ENCODE data around the gene IMPACT.

- TF ChIP-seq, protein P1, sequence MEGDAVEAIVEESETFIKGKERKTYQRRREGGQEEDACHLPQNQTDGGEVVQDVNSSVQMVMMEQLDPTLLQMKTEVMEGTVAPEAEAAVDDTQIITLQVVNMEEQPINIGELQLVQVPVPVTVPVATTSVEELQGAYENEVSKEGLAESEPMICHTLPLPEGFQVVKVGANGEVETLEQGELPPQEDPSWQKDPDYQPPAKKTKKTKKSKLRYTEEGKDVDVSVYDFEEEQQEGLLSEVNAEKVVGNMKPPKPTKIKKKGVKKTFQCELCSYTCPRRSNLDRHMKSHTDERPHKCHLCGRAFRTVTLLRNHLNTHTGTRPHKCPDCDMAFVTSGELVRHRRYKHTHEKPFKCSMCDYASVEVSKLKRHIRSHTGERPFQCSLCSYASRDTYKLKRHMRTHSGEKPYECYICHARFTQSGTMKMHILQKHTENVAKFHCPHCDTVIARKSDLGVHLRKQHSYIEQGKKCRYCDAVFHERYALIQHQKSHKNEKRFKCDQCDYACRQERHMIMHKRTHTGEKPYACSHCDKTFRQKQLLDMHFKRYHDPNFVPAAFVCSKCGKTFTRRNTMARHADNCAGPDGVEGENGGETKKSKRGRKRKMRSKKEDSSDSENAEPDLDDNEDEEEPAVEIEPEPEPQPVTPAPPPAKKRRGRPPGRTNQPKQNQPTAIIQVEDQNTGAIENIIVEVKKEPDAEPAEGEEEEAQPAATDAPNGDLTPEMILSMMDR (IDR thresholded peaks at IDR 0.05) = no peak
- TF ChIP-seq POLR2A (IDR thresholded peaks at IDR 0.05) (no peak), POLR2AphosphoS5 (IDR thresholded peaks at IDR 0.05) (no peak), EP300 (IDR thresholded peaks at IDR 0.05) (no peak)
Observed at GRCh38 chr18:24474406-24474805, 47.9 kb downstream of the IMPACT start.

Measured in suprapubic skin (tissue), 4 donors.